Left lung (tissue), 10 donors: ENCODE measurements around the gene ASCL1. TPM values are rescaled to one million over a fixed set of nuclear protein-coding genes. Genes with fewer than 3 reads are reported as not detected.

ENCODE experiments used
- ATAC-seq: fragments of 200-7000 bp; cut with Tn5 transposase; one replicate; pipeline ENCODE4 v1.9.1; 2020; ENCODE audit warnings: moderate library complexity
- DNase-seq, 4 donors: peaks; one replicate each; pipeline ENCODE4 v3.0.0-alpha.2; 2013 to 2020
- H3K27ac ChIP-seq, 2 donors: fragments of 200-600 bp; sonication (generic) in 1 of 2; one replicate each; pipeline versions ENCODE4 v1.5.0 to v1.8.0; 2020 to 2021
- H3K27me3 ChIP-seq, 2 donors: fragments of 200-600 bp; sonication (generic) in 1 of 2; one replicate each; pipeline versions ENCODE4 v1.5.0 to v1.8.0; 2020 to 2021
- H3K36me3 ChIP-seq, 2 donors: fragments of 200-600 bp; sonication (generic) in 1 of 2; one replicate each; pipeline versions ENCODE4 v1.5.0 to v1.8.0; 2020 to 2021
- H3K4me1 ChIP-seq, 2 donors: fragments of 200-600 bp; one replicate each; pipeline ENCODE4 v1.8.0; 2021
- H3K4me3 ChIP-seq, 2 donors: fragments of 200-600 bp; sonication (generic) in 1 of 2; one replicate each; pipeline versions ENCODE4 v1.5.0 to v1.8.0; 2020 to 2021; ENCODE audit warnings: mild to moderate bottlenecking in 1 of 2
- H3K9me3 ChIP-seq, 2 donors: fragments of 200-600 bp; sonication (generic) in 1 of 2; one replicate each; pipeline versions ENCODE4 v1.5.0 to v1.8.0; 2020 to 2021
- CTCF ChIP-seq, 2 donors: fragments of 200-600 bp; sonication (generic) in 1 of 2; IDR thresholded peaks; one replicate each; pipeline versions ENCODE4 v1.5.0 to v1.8.0; 2021; ENCODE audit warnings: antibody characterized with exemption in 2 of 2
- intact Hi-C, 2 donors: fragments of 100-400 bp; cut with DNase I; formaldehyde crosslinking; loops; one replicate each; pipeline versions ENCODE4 v1.11.2 to v1.14.2; 2022
- polyA plus RNA-seq, 6 donors: library from polyadenylated mRNA; unstranded; fragments of 120-200 nt; gene quantifications; one replicate each; pipeline ENCODE4 v1.2.1, GENCODE V29; 2013; ENCODE audit not compliant: insufficient read length in 6 of 6
- total RNA-seq, 2 donors: library from RNA; stranded (reverse); fragmentation: NEBNext Ultra II Directional; extraction: Animal tissue kit (Norgen Biotek cat#: 25700); gene quantifications; one replicate each; pipeline ENCODE4 v1.2.1, GENCODE V29; 2021
- donor health status: DM: no; HTN: yes; CAD: no.
- donor health status: DM: no; HTN: no; CAD: no.

The ASCL1 gene
- total and polyA plus RNA-seq, 8 donors = 0.34 to 6.4 (median 2.8) TPM; not detected in 1

DNA sequence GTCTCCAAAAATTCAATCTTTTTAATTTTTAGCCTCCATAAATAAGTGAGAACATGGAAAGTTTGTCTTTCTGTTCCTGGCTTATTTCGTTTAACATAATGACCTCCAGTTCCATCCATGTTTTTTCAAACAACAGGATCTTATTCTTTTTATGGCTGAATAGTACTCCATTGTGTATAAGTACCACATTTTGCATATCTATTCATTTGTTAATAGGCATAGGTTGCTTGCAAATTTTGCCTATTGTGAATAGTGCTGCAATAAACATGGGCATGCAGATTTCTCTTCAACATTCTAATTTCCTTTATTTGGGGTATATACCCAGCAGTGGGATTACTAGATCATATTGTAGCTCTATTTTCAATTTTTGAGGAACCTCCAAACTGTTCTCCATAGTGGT lies 24.3 kb upstream of the ASCL1 start:
- no peaks in the 10 kb centered on the region for H3K27me3 ChIP-seq
- TF ChIP-seq CTCF (IDR thresholded peaks at IDR 0.05) = no peak
- no peak for ATAC-seq
- no peaks in the 10 kb centered on the region for H3K9me3 ChIP-seq
- no peak overlapping the region for H3K4me3 ChIP-seq
- intact Hi-C loops = no loop called here
- H3K4me1 ChIP-seq = no peaks in the 10 kb centered on the region
- H3K36me3 ChIP-seq = no peaks in the 10 kb centered on the region
- no peak overlapping the region for H3K27ac ChIP-seq
- no peak for DNase-seq

GRCh38 chr12:102939059-102939458 lies 18.4 kb upstream of the ASCL1 start:
- intact Hi-C loops = no loop called here
- Histone ChIP-seq H3K4me1 (no peaks in the 10 kb centered on the region), H3K36me3 (no peaks in the 10 kb centered on the region), H3K4me3 (no peak overlapping the region), H3K27ac (no peak overlapping the region), H3K9me3 (peaks cover 0 to 5% of the 10 kb centered on the region in 2 donors), H3K27me3 (no peaks in the 10 kb centered on the region)
- TF ChIP-seq CTCF (IDR thresholded peaks at IDR 0.05) = no peak
- no peak for DNase-seq
- ATAC-seq = no peak

GRCh38 chr12:102939670-102940222 lies 17.7 kb upstream of the ASCL1 start:
- ATAC-seq = no peak
- no peak for DNase-seq
- Histone ChIP-seq H3K36me3 (no peaks in the 10 kb centered on the region), H3K4me1 (no peaks in the 10 kb centered on the region), H3K4me3 (no peak overlapping the region), H3K27ac (no peak overlapping the region), H3K9me3 (peaks cover 0 to 5% of the 10 kb centered on the region in 2 donors), H3K27me3 (no peaks in the 10 kb centered on the region)
- TF ChIP-seq CTCF (IDR thresholded peaks at IDR 0.05) = no peak
- intact Hi-C loops = no loop called here

DNA sequence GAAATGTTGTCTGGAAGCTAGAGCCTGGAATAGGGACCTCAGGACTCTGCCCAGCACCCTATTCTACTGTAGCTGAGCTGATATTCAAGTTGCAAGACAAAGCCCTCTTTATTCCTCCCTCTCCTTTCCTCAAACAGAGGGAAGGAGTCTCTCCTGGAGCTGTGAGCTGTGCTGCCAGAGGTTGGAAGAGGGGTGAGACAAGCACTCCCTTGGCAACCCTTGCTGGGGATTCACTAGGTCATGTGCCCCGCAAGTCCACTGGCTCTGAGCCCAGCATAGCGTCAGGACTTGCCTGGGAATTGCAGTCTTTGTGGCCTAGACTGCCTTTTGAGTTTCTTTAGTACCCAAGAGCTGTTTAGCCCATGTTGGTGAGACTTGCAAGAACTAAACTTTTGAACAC lies 11.4 kb upstream of the ASCL1 start:
- Histone ChIP-seq H3K4me1 (no peaks in the 10 kb centered on the region), H3K27ac (no peak overlapping the region), H3K4me3 (no peak overlapping the region), H3K9me3 (peaks cover 0 to 5% of the 10 kb centered on the region in 2 donors), H3K36me3 (no peaks in the 10 kb centered on the region), H3K27me3 (peaks cover 10 to 39% of the 10 kb centered on the region in 2 donors)
- intact Hi-C loops = loop anchor here in 1 of 2 donors (5.0 kb wide), 1 partner anchor 601 kb away; no protein-coding TSS in a partner anchor
- DNase-seq = no peak
- TF ChIP-seq CTCF (IDR thresholded peaks at IDR 0.05) = no peak
- ATAC-seq = no peak

- H3K4me3 ChIP-seq = no peak overlapping the region
- ATAC-seq (peak; percentile 32), DNase-seq (peak in 1 of 4 donors; percentile 38)
- TF ChIP-seq CTCF (IDR thresholded peaks at IDR 0.05) = peak; percentile 76 to 78
- H3K9me3 ChIP-seq = no peaks in the 10 kb centered on the region
- no peak overlapping the region for H3K27ac ChIP-seq
- intact Hi-C loops = loop anchor here in 1 of 2 donors (5.0 kb wide), 1 partner anchor 598 kb away; no protein-coding TSS in a partner anchor
- peaks cover 28 to 68% of the 10 kb centered on the region in 2 donors for H3K27me3 ChIP-seq
- H3K4me1 ChIP-seq = no peaks in the 10 kb centered on the region
- H3K36me3 ChIP-seq = no peaks in the 10 kb centered on the region
Measured at GRCh38 chr12:102948941-102949352, 8.5 kb upstream of the ASCL1 start.
